Sigmoid colon (tissue), 4 donors: ENCODE data around the gene PRKAR2B.

Source experiments
- CTCF ChIP-seq, 4 experiments: fragments of 450-650 bp in 3 of 4; fragments of 200-600 bp in 1 of 4; IDR thresholded peaks; one replicate each; pipeline ENCODE4 v1.5.1; 2016 to 2019; ENCODE audit warnings: antibody characterized with exemption in 4 of 4, mild to moderate bottlenecking in 3 of 4, moderate library complexity in 2 of 4
- EP300 ChIP-seq, 4 donors: sonication (generic); formaldehyde crosslinking; IDR thresholded peaks; one replicate each; pipeline ENCODE4 v1.6.1; 2017; ENCODE audit warnings: antibody characterized with exemption in 4 of 4
- POLR2AphosphoS5 ChIP-seq, 4 donors: sonication (generic); formaldehyde crosslinking; IDR thresholded peaks; one replicate each; pipeline ENCODE4 v1.6.1; 2017; ENCODE audit warnings: antibody characterized with exemption in 4 of 4

- TF ChIP-seq CTCF (IDR thresholded peaks at IDR 0.05): no peak
- TF ChIP-seq EP300 (IDR thresholded peaks at IDR 0.05): no peak
- TF ChIP-seq POLR2AphosphoS5 (IDR thresholded peaks at IDR 0.05): no peak
Observed at GRCh38 chr7:107100824-107101223, 56.3 kb downstream of the PRKAR2B start.
